Osteocyte (in vitro differentiated cells): Measurements from ENCODE around the gene CLCF1. TPM values are rescaled to one million over a fixed set of nuclear protein-coding genes. Genes with fewer than 3 reads are reported as not detected.

Experiments used
- DNase-seq: peaks from one replicate; pipeline ENCODE4 v3.0.0; 2021; ENCODE audit warnings: mixed read lengths; ENCODE audit not compliant: unreplicated experiment; ENCODE audit errors: extremely low spot score
- H3K27ac Mint-ChIP-seq: one replicate; pipeline ENCODE4 v1.8.0; 2021; ENCODE audit warnings: mild to moderate bottlenecking, mixed read lengths; ENCODE audit not compliant: unreplicated experiment
- H3K27me3 Mint-ChIP-seq: one replicate; pipeline ENCODE4 v1.8.0; 2021; ENCODE audit warnings: mixed read lengths; ENCODE audit not compliant: unreplicated experiment
- H3K36me3 Mint-ChIP-seq: one replicate; pipeline ENCODE4 v1.8.0; 2021; ENCODE audit warnings: mixed read lengths; ENCODE audit not compliant: unreplicated experiment
- H3K4me1 Mint-ChIP-seq: one replicate; pipeline ENCODE4 v1.8.0; 2021; ENCODE audit warnings: mixed read lengths; ENCODE audit not compliant: unreplicated experiment
- H3K4me3 Mint-ChIP-seq: one replicate; pipeline ENCODE4 v1.8.0; 2021; ENCODE audit warnings: mild to moderate bottlenecking, moderate library complexity, mixed read lengths; ENCODE audit not compliant: unreplicated experiment
- H3K9me3 Mint-ChIP-seq: one replicate; pipeline ENCODE4 v1.8.0; 2021; ENCODE audit warnings: mixed read lengths; ENCODE audit not compliant: unreplicated experiment
- total RNA-seq: library from RNA; stranded (reverse); gene quantifications from 2 replicates; pipeline ENCODE4 v1.2.1, GENCODE V29; 2021
- TF ChIP-seq, protein P1 (sequence below): fragments of 200-600 bp; sonication (generic); IDR thresholded peaks from 2 replicates; pipeline ENCODE4 v1.5.0; 2021; ENCODE audit warnings: antibody characterized with exemption, mild to moderate bottlenecking, moderate library complexity

Gene CLCF1
- total RNA-seq, 1 donor from 2014 or later: 7.8 TPM

DNA sequence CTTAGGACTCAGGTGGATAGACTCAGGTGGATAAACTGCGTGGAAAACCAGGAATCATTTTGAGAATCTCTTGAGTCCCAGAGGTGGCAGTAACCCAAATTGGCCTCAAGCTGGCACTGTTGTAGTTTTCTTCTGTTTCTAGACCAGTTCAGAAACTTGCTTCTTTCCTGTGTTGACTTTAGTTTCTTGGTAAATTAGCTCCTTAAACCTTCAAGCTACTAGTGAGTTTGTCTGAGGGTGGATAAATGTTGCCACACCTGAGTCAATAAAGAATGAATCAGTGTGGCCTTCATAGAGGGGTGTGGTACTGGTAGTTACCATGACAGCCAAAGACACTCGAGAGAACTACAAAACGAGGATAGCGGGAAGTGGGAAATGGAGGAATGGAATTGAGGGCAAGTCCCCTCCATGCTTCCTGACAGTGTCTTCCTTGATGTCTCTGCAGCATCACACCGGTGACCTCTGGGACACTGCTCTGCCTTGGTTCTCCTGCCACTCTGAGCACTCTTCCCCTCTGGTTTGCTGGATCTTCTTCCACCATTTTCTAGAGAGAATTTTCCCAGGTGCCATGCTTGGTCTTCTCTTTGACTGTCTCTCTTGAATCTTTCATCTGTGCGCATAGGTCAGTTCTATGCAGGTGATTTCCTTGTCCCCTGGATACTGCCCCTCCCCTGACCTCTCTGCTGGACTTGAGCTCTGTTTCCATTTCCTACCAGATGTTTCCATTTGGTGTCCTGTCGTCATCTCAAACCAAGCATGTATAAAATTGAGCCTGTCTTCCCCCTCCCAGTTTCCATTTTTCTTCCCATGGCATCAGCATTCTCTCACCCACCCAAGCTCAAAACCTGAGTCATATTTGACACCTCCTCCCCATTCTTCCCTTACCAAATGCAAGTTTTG lies 27.2 kb downstream of the CLCF1 start:
- no peaks in the 10 kb centered on the region for H3K9me3 Mint-ChIP-seq
- H3K4me3 Mint-ChIP-seq: no peak overlapping the region
- H3K27me3 Mint-ChIP-seq: no peaks in the 10 kb centered on the region
- H3K27ac Mint-ChIP-seq: no peak overlapping the region
- TF ChIP-seq, protein P1, sequence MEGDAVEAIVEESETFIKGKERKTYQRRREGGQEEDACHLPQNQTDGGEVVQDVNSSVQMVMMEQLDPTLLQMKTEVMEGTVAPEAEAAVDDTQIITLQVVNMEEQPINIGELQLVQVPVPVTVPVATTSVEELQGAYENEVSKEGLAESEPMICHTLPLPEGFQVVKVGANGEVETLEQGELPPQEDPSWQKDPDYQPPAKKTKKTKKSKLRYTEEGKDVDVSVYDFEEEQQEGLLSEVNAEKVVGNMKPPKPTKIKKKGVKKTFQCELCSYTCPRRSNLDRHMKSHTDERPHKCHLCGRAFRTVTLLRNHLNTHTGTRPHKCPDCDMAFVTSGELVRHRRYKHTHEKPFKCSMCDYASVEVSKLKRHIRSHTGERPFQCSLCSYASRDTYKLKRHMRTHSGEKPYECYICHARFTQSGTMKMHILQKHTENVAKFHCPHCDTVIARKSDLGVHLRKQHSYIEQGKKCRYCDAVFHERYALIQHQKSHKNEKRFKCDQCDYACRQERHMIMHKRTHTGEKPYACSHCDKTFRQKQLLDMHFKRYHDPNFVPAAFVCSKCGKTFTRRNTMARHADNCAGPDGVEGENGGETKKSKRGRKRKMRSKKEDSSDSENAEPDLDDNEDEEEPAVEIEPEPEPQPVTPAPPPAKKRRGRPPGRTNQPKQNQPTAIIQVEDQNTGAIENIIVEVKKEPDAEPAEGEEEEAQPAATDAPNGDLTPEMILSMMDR: peak; percentile 67
- no peaks in the 10 kb centered on the region for H3K36me3 Mint-ChIP-seq
- H3K4me1 Mint-ChIP-seq: peaks cover 21% of the 10 kb centered on the region
- DNase-seq: no peak

DNA sequence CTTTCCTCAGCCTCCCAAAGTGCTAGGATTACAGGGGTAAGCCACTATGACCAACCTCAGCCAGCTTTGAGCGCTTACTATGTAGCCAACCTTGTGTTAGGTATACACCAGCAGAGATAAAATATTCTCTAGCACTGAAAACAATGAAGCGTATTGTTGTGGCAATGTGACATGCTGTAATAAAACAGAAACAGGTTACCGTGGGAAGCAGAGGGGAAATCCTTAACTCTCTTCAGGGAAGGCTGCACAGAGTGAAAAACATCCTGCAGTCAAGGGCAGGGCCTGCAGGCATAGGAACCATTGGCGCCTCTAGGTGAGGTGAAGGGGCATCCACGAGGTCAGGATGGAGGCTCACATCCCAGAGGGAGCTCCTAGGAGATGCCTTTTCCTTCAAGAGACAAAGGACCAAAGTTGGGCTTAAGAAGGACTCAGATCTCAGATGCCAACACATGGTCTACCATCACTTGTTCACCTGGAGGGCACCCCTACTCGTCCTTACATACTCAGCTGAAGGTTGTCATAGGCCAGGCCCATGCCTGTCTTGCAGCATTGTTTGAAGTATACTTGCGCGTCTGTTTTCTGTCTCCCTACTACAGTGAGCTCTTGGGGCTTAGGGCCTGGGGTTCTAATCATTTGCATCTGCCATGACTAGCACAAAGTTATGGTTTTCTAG lies 28.0 kb downstream of the CLCF1 start:
- H3K36me3 Mint-ChIP-seq: no peaks in the 10 kb centered on the region
- H3K4me3 Mint-ChIP-seq: no peak overlapping the region
- H3K27me3 Mint-ChIP-seq: no peaks in the 10 kb centered on the region
- no peaks in the 10 kb centered on the region for H3K9me3 Mint-ChIP-seq
- TF ChIP-seq, protein P1: no peak
- H3K27ac Mint-ChIP-seq: no peak overlapping the region
- peaks cover 20% of the 10 kb centered on the region for H3K4me1 Mint-ChIP-seq
- DNase-seq: no peak

DNA sequence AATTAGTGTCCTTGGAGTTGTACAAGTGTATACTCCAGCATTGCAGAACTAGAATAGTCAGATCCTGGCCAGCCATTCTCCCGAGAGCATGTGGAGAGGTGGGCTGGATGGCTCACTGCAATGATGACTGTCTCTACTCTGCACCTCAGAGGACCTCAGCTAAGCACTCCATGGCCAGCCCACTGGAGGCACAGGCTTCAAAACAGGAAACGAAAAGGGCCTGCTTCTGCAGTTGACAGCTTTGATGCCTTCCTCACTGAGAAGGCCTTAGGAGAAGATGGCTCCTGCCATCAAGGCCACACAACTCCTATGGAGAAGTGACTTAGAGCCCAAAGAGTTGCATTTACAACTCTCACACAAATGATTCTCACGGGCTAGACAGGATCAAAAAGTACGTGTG lies 29.1 kb downstream of the CLCF1 start:
- Mint-ChIP-seq H3K4me3 (no peak overlapping the region), H3K27me3 (no peaks in the 10 kb centered on the region), H3K36me3 (no peaks in the 10 kb centered on the region), H3K9me3 (no peaks in the 10 kb centered on the region), H3K27ac (no peak overlapping the region), H3K4me1 (peaks cover 18% of the 10 kb centered on the region)
- no peak for DNase-seq
- TF ChIP-seq, protein P1: no peak

DNA sequence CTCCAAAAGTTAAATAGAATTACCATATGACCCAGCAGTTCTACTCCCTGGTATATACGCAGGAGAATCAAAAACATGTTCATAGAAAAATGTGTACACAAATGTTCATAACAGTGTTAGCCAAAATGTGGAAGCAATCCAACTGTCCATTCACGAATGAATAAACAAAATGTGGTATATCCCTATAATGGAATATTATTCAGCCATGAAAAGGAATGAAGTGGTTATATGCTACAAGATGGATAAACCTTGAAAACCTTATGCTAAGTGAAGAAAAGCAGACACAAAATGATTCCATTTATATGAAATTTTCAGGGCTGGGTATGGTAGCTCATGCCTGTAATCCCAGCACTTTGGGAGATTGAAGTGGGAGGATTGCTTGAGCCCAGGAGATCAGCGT lies 36.1 kb downstream of the CLCF1 start:
- Mint-ChIP-seq H3K27me3 (no peaks in the 10 kb centered on the region), H3K4me1 (no peaks in the 10 kb centered on the region), H3K27ac (no peak overlapping the region), H3K9me3 (no peaks in the 10 kb centered on the region), H3K36me3 (peaks cover 2% of the 10 kb centered on the region), H3K4me3 (no peak overlapping the region)
- no peak for DNase-seq
- TF ChIP-seq, protein P1: no peak

DNA sequence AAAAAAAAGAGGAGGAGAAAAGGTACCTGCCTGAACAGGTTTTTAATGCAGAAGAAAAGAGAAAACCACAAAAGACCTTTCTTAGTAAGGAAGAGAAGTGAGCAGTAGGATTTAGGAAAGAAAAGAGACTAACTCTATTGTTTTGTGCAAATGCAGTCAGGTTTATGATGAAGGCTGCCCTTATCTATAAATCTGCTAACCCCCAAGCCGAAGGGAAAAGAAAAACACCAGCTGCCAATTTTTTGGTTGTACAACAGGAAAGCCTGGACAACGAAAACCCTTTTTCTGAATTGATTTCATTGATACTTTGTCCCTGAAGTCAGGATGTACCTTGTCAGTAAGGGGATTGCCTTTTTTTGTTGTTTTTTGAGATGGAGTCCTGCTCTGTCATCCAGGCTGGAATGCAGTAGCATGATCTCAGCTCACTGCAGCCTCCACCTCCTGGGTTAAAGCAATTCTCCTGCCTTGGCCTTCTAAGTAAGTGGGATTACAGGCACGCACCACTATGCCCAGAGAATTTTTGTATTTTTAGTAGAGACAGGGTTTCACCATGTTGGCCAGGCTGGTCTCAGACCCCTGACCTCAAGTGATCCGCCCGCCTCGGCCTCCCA lies 41.2 kb downstream of the CLCF1 start:
- no peak for DNase-seq
- no peak overlapping the region for H3K4me3 Mint-ChIP-seq
- H3K36me3 Mint-ChIP-seq: no peaks in the 10 kb centered on the region
- TF ChIP-seq, protein P1: no peak
- H3K4me1 Mint-ChIP-seq: no peaks in the 10 kb centered on the region
- H3K9me3 Mint-ChIP-seq: no peaks in the 10 kb centered on the region
- H3K27me3 Mint-ChIP-seq: no peaks in the 10 kb centered on the region
- H3K27ac Mint-ChIP-seq: no peak overlapping the region
